AG10803 (cell line): ENCODE data around the gene TGFBI.

Source experiments
- DNase-seq: peaks from one replicate; pipeline ENCODE4 v3.0.0; 2010; ENCODE audit warnings: low read depth
- H3K4me3 ChIP-seq: 2 replicates; pipeline ENCODE4 v1.5.1; 2011; ENCODE audit warnings: mild to moderate bottlenecking, low read length, control low read depth
- TF ChIP-seq, protein P1 (sequence below): conservative IDR thresholded peaks from 2 replicates; pipeline ENCODE4 v1.5.1; 2011; ENCODE audit warnings: mild to moderate bottlenecking, low read length, control low read depth, inconsistent platforms

TGFBI gene

DNA sequence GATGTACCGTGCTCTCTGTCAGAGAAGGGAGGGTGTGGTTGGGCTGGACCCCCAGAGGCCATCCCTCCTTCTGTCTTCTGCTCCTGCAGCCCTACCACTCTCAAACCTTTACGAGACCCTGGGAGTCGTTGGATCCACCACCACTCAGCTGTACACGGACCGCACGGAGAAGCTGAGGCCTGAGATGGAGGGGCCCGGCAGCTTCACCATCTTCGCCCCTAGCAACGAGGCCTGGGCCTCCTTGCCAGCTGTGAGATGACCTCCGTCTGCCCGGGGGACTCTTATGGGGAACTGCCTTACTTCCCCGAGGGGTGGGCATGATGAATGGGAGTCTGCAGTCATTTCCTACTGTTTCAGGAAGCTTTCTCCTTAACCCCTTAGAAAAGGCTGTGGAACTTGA is 17.5 kb downstream of the TGFBI start:
- no peak overlapping the region for H3K4me3 ChIP-seq
- TF ChIP-seq, protein P1, sequence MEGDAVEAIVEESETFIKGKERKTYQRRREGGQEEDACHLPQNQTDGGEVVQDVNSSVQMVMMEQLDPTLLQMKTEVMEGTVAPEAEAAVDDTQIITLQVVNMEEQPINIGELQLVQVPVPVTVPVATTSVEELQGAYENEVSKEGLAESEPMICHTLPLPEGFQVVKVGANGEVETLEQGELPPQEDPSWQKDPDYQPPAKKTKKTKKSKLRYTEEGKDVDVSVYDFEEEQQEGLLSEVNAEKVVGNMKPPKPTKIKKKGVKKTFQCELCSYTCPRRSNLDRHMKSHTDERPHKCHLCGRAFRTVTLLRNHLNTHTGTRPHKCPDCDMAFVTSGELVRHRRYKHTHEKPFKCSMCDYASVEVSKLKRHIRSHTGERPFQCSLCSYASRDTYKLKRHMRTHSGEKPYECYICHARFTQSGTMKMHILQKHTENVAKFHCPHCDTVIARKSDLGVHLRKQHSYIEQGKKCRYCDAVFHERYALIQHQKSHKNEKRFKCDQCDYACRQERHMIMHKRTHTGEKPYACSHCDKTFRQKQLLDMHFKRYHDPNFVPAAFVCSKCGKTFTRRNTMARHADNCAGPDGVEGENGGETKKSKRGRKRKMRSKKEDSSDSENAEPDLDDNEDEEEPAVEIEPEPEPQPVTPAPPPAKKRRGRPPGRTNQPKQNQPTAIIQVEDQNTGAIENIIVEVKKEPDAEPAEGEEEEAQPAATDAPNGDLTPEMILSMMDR, result no peak
- DNase-seq, result no peak

DNA sequence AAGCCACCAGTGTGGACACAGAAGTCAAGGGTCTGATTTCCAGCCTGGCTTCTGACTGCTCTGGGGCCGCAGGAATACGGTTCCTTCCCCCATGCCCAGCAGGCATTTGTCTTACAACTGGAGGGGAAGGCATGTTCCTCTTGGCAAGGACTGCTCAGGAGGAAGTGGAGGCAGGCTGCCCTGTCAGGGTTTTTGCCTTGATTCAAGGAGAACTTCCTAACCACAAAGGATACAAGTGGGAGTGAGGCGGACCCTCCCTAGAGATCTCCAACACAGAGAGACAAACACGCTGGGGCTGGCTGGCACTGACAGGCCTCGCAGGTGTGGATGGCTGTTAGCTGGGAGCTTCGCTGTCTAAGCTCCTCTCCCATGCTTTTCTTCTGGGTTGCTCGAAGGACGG is 19.1 kb downstream of the TGFBI start:
- no peak overlapping the region for H3K4me3 ChIP-seq
- TF ChIP-seq, protein P1, result no peak
- DNase-seq, result no peak

DNA sequence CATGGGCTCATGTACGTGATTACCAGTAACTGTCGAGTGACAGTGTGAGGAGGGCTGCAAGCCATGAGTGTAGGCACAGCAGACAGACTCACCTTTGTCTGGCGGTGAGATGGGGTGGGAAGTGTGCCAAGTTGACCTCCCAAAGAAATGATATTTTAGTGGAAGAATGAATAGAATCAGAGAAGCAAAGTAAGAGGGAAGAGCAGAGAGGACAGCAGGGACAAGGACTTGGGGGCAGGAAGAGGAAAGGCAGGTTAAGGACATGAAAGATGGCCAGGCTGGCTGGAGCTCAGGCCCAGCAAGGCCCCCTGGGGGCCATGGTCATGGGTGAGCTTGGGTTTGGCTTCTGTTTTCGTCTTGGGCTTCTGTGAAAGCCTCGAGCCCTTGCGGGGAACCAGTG is 20.2 kb downstream of the TGFBI start:
- no peak for DNase-seq
- no peak overlapping the region for H3K4me3 ChIP-seq
- TF ChIP-seq, protein P1, result no peak

- no peak for DNase-seq
- no peak overlapping the region for H3K4me3 ChIP-seq
- TF ChIP-seq, protein P1, result no peak
Measured at GRCh38 chr5:136051486-136052220, 22.9 kb downstream of the TGFBI start.

GRCh38 chr5:136052692-136053335 is 24.0 kb downstream of the TGFBI start:
- DNase-seq, result no peak

GRCh38 chr5:136053336-136054141 is 24.8 kb downstream of the TGFBI start:
- TF ChIP-seq, protein P1, result no peak

More at GRCh38 chr5:136052692-136053335, 24.0 kb downstream of the TGFBI start:
- TF ChIP-seq, protein P1, result no peak
- no peak overlapping the region for H3K4me3 ChIP-seq

More at GRCh38 chr5:136053336-136054141, 24.8 kb downstream of the TGFBI start:
- peak; percentile 92 for DNase-seq
- no peak overlapping the region for H3K4me3 ChIP-seq
